NCI-H187 (cell line): Measurements from ENCODE around the gene SLC46A2.

ENCODE experiments used
- DNase-seq, 2 experiments: peaks; one replicate each; lab custom pipeline; 2025; lab: John Stamatoyannopoulos, UW

The SLC46A2 gene

GRCh38 chr9:112890106-112891081 lies at the start of gene SLC46A2:
TSS of gene SLC46A2 (minus strand) at chr9:112890876. CDS start at chr9:112890681, 195 bp downstream.
- DNase-seq, result no peak

- DNase-seq, result no peak
Observed at GRCh38 chr9:112939418-112939817, 48.7 kb upstream of the SLC46A2 start.

- DNase-seq, result no peak
Observed at GRCh38 chr9:112933696-112934095, 43.0 kb upstream of the SLC46A2 start.

GRCh38 chr9:112925058-112925641 lies 34.5 kb upstream of the SLC46A2 start:
- DNase-seq, result no peak

- DNase-seq, result no peak
Observed at GRCh38 chr9:112921549-112921948, 30.9 kb upstream of the SLC46A2 start.

- no peak for DNase-seq
Observed at GRCh38 chr9:112917987-112918362, 27.3 kb upstream of the SLC46A2 start.

- no peak for DNase-seq
Observed at GRCh38 chr9:112917047-112917986, 26.6 kb upstream of the SLC46A2 start.

- no peak for DNase-seq
Observed at GRCh38 chr9:112914524-112914923, 23.8 kb upstream of the SLC46A2 start.

- no peak for DNase-seq
Observed at GRCh38 chr9:112913326-112913725, 22.6 kb upstream of the SLC46A2 start.

- DNase-seq, result no peak
Observed at GRCh38 chr9:112912636-112913035, 22.0 kb upstream of the SLC46A2 start.

GRCh38 chr9:112911736-112912135 lies 21.1 kb upstream of the SLC46A2 start:
- DNase-seq, result no peak

- DNase-seq, result no peak
Observed at GRCh38 chr9:112905084-112905483, 14.4 kb upstream of the SLC46A2 start.

GRCh38 chr9:112900901-112901300 lies 10.2 kb upstream of the SLC46A2 start:
- no peak for DNase-seq

- DNase-seq, result no peak
Observed at GRCh38 chr9:112900488-112900887, 9.8 kb upstream of the SLC46A2 start.

- DNase-seq, result no peak
Observed at GRCh38 chr9:112898872-112899311, 8.2 kb upstream of the SLC46A2 start.

- DNase-seq, result no peak
Observed at GRCh38 chr9:112896131-112896530, 5.5 kb upstream of the SLC46A2 start.

- DNase-seq, result no peak
Observed at GRCh38 chr9:112894699-112895098, 4.0 kb upstream of the SLC46A2 start.

- DNase-seq, result no peak
Observed at GRCh38 chr9:112894041-112894440, 3.4 kb upstream of the SLC46A2 start.

- no peak for DNase-seq
Observed at GRCh38 chr9:112892981-112893380, 2.3 kb upstream of the SLC46A2 start.

- no peak for DNase-seq
Observed at GRCh38 chr9:112891521-112891920, 845 bp upstream of the SLC46A2 start.

GRCh38 chr9:112887381-112887780 lies 3.3 kb downstream of the SLC46A2 start:
- no peak for DNase-seq

- DNase-seq, result no peak
Observed at GRCh38 chr9:112886351-112886750, 4.3 kb downstream of the SLC46A2 start.
